Measurements from ENCODE around the gene PABPN1L. TPM values are rescaled to one million over a fixed set of nuclear protein-coding genes. Genes with fewer than 3 reads are reported as not detected.

PABPN1L gene
- total and polyA plus RNA-seq, 2 donors (not counting 3 experiments of a cell fraction or from before 2014, with no cell fraction given), result not detected

GRCh38 chr16:88883946-88884345, 17.5 kb upstream of the PABPN1L start:
- H3K9me3 ChIP-seq (replicated peaks; ENCODE audit: control insufficient read depth, insufficient read depth, low read length), result no peaks in the 10 kb centered on the region
- CTCF ChIA-PET, result no interaction called here
- intact Hi-C loops (cut with micrococcal nuclease), result no loop called here
- DNase-seq (ENCODE audit: low read depth, low spot score), result no peak
- TF ChIP-seq POLR2AphosphoS5 (IDR thresholded peaks at IDR 0.05; ENCODE audit: insufficient read depth, low read depth, low read length) (no peak), MYC (IDR thresholded peaks at IDR 0.05; ENCODE audit: low read depth, low read length) (no peak), FOS (IDR thresholded peaks at IDR 0.05; ENCODE audit: borderline replicate concordance, insufficient read depth, low read length) (no peak), GATA2 (IDR thresholded peaks at IDR 0.05; ENCODE audit: insufficient read depth, insufficient read length, low read depth, low read length) (no peak), MAX (IDR thresholded peaks at IDR 0.05; ENCODE audit: insufficient read depth, insufficient read length) (no peak), JUN (IDR thresholded peaks at IDR 0.05; ENCODE audit: borderline replicate concordance, insufficient read depth, insufficient read length, low read depth) (no peak), POLR2A (IDR thresholded peaks at IDR 0.05; ENCODE audit: low read depth, low read length) (no peak), CTCF (IDR thresholded peaks at IDR 0.05; ENCODE audit: extremely low read depth in 1 of 2, insufficient read depth in 1 of 2, low read depth in 1 of 2, low read length in 2 of 2) (no peak), EZH2 (IDR thresholded peaks at IDR 0.05; ENCODE audit: borderline replicate concordance, low read depth, low read length, severe bottlenecking) (no peak)
- dilution Hi-C loops (cut with MboI; ENCODE audit: extremely low pct_ligation_motif_present, low sequenced_read_pairs), result no loop called here
- no peak for FAIRE-seq
- H3K4me1 ChIP-seq (ENCODE audit: control insufficient read depth, extremely low read depth, insufficient read depth, low read length), result no peaks in the 10 kb centered on the region
- no peak overlapping the region for H2AFZ ChIP-seq (ENCODE audit: low read depth, low read length)
- H3K4me2 ChIP-seq (ENCODE audit: insufficient read depth, low read length), result no peak overlapping the region
- H4K20me1 ChIP-seq (replicated peaks; ENCODE audit: control insufficient read depth, extremely low read depth, insufficient read depth, low read length), result no peaks in the 10 kb centered on the region
- POLR2A ChIA-PET, result no interaction called here
- no peaks in the 10 kb centered on the region for H3K27me3 ChIP-seq (ENCODE audit: control insufficient read depth in 2 of 2, insufficient read depth in 2 of 2, low read length in 2 of 2)
- H3K4me3 ChIP-seq (replicated peaks in 1 of 3; ENCODE audit: insufficient read depth in 1 of 3, low read depth in 1 of 3, low read length in 3 of 3), result no peak overlapping the region
- no TSS peak for BruUV-seq (replicated peaks)
- no peaks in the 10 kb centered on the region for H3K36me3 ChIP-seq (ENCODE audit: control insufficient read depth in 2 of 2, extremely low read depth in 1 of 2, insufficient read depth in 2 of 2, low read length in 2 of 2)
- no peaks in the 10 kb centered on the region for H3K9me1 ChIP-seq (replicated peaks; ENCODE audit: control insufficient read depth, extremely low read depth, insufficient read depth, low read length)
- no peak overlapping the region for H3K9ac ChIP-seq (replicated peaks; ENCODE audit: extremely low read depth, insufficient read depth, low read length)
- no peak overlapping the region for H3K27ac ChIP-seq (ENCODE audit: insufficient read depth, low read depth, low read length)
- H3K79me2 ChIP-seq (ENCODE audit: control insufficient read depth, insufficient read depth, low read length), result no peaks in the 10 kb centered on the region

All from endothelial cell of umbilical vein (primary cell).